Measurements from ENCODE around the gene YWHAE.
"Not testable (repeated sequence)": the region's sequence is repeated elsewhere in the genome, so short reads cannot be mapped to it uniquely, and the experiment has no call there.

Gene YWHAE

GRCh38 chr17:1362065-1362848 is 37.8 kb downstream of the YWHAE start:
- Histone ChIP-seq H3K27ac (ENCODE audit: insufficient read depth, low read length, poor library complexity, severe bottlenecking) (peak overlapping the region; percentile 55), H3K4me3 (ENCODE audit: insufficient read depth, low read depth, low read length, poor library complexity, severe bottlenecking) (no peak overlapping the region), H3K27me3 (replicated peaks; ENCODE audit: control insufficient read depth, insufficient read depth, low read length, poor library complexity, severe bottlenecking) (no peaks in the 10 kb centered on the region), H3K9me3 (ENCODE audit: control insufficient read depth, low read length) (no peaks in the 10 kb centered on the region), H3K36me3 (ENCODE audit: control insufficient read depth, insufficient read depth, low read length) (peaks cover 20% of the 10 kb centered on the region), H3K4me1 (ENCODE audit: control insufficient read depth, insufficient read depth, low read length, poor library complexity, severe bottlenecking) (peaks cover 27% of the 10 kb centered on the region)
- DNase-seq: no peak

GRCh38 chr17:1360975-1361374 is 39.0 kb downstream of the YWHAE start:
- H3K36me3 ChIP-seq (ENCODE audit: control insufficient read depth, insufficient read depth, low read length): peaks cover 24% of the 10 kb centered on the region
- no peak overlapping the region for H3K4me3 ChIP-seq (ENCODE audit: insufficient read depth, low read depth, low read length, poor library complexity, severe bottlenecking)
- peaks cover 27% of the 10 kb centered on the region for H3K4me1 ChIP-seq (ENCODE audit: control insufficient read depth, insufficient read depth, low read length, poor library complexity, severe bottlenecking)
- H3K27ac ChIP-seq (ENCODE audit: insufficient read depth, low read length, poor library complexity, severe bottlenecking): peak overlapping the region; percentile 52
- no peaks in the 10 kb centered on the region for H3K27me3 ChIP-seq (replicated peaks; ENCODE audit: control insufficient read depth, insufficient read depth, low read length, poor library complexity, severe bottlenecking)
- peak in 2 of 3 donors; percentile 20 to 22 for DNase-seq
- no peaks in the 10 kb centered on the region for H3K9me3 ChIP-seq (ENCODE audit: control insufficient read depth, low read length)

- Histone ChIP-seq H3K4me1 (ENCODE audit: control insufficient read depth, insufficient read depth, low read length, poor library complexity, severe bottlenecking) (peaks cover 24% of the 10 kb centered on the region), H3K27ac (ENCODE audit: insufficient read depth, low read length, poor library complexity, severe bottlenecking) (peak overlapping the region; percentile 52), H3K36me3 (ENCODE audit: control insufficient read depth, insufficient read depth, low read length) (peaks cover 29% of the 10 kb centered on the region)
- not testable (repeated sequence) for H3K27me3 ChIP-seq (replicated peaks; ENCODE audit: control insufficient read depth, insufficient read depth, low read length, poor library complexity, severe bottlenecking); H3K4me3 ChIP-seq (ENCODE audit: insufficient read depth, low read depth, low read length, poor library complexity, severe bottlenecking); H3K9me3 ChIP-seq (ENCODE audit: control insufficient read depth, low read length)
- DNase-seq: peak in 1 of 3 donors; percentile 12
Observed at GRCh38 chr17:1360315-1360714, 39.7 kb downstream of the YWHAE start.

- Histone ChIP-seq H3K4me3 (ENCODE audit: insufficient read depth, low read depth, low read length, poor library complexity, severe bottlenecking) (no peak overlapping the region), H3K36me3 (ENCODE audit: control insufficient read depth, insufficient read depth, low read length) (peaks cover 54% of the 10 kb centered on the region), H3K4me1 (ENCODE audit: control insufficient read depth, insufficient read depth, low read length, poor library complexity, severe bottlenecking) (no peaks in the 10 kb centered on the region), H3K27me3 (replicated peaks; ENCODE audit: control insufficient read depth, insufficient read depth, low read length, poor library complexity, severe bottlenecking) (no peaks in the 10 kb centered on the region), H3K27ac (ENCODE audit: insufficient read depth, low read length, poor library complexity, severe bottlenecking) (no peak overlapping the region), H3K9me3 (ENCODE audit: control insufficient read depth, low read length) (no peaks in the 10 kb centered on the region)
- no peak for DNase-seq
Observed at GRCh38 chr17:1354030-1354429, 46.0 kb downstream of the YWHAE start.

GRCh38 chr17:1352530-1352929 is 47.5 kb downstream of the YWHAE start:
- H3K4me3 ChIP-seq (ENCODE audit: insufficient read depth, low read depth, low read length, poor library complexity, severe bottlenecking); H3K9me3 ChIP-seq (ENCODE audit: control insufficient read depth, low read length); H3K4me1 ChIP-seq (ENCODE audit: control insufficient read depth, insufficient read depth, low read length, poor library complexity, severe bottlenecking); H3K27ac ChIP-seq (ENCODE audit: insufficient read depth, low read length, poor library complexity, severe bottlenecking); H3K27me3 ChIP-seq (replicated peaks; ENCODE audit: control insufficient read depth, insufficient read depth, low read length, poor library complexity, severe bottlenecking); DNase-seq: not testable (repeated sequence)
- peaks cover 53% of the 10 kb centered on the region for H3K36me3 ChIP-seq (ENCODE audit: control insufficient read depth, insufficient read depth, low read length)

GRCh38 chr17:1351971-1352370 is 48.1 kb downstream of the YWHAE start:
- H3K36me3 ChIP-seq (ENCODE audit: control insufficient read depth, insufficient read depth, low read length): peaks cover 57% of the 10 kb centered on the region
- no peaks in the 10 kb centered on the region for H3K4me1 ChIP-seq (ENCODE audit: control insufficient read depth, insufficient read depth, low read length, poor library complexity, severe bottlenecking)
- no peaks in the 10 kb centered on the region for H3K9me3 ChIP-seq (ENCODE audit: control insufficient read depth, low read length)
- no peak overlapping the region for H3K27ac ChIP-seq (ENCODE audit: insufficient read depth, low read length, poor library complexity, severe bottlenecking)
- H3K27me3 ChIP-seq (replicated peaks; ENCODE audit: control insufficient read depth, insufficient read depth, low read length, poor library complexity, severe bottlenecking): no peaks in the 10 kb centered on the region
- no peak for DNase-seq
- no peak overlapping the region for H3K4me3 ChIP-seq (ENCODE audit: insufficient read depth, low read depth, low read length, poor library complexity, severe bottlenecking)

- DNase-seq: no peak
- H3K27ac ChIP-seq (ENCODE audit: insufficient read depth, low read length, poor library complexity, severe bottlenecking): no peak overlapping the region
- no peaks in the 10 kb centered on the region for H3K9me3 ChIP-seq (ENCODE audit: control insufficient read depth, low read length)
- no peak overlapping the region for H3K4me3 ChIP-seq (ENCODE audit: insufficient read depth, low read depth, low read length, poor library complexity, severe bottlenecking)
- no peaks in the 10 kb centered on the region for H3K27me3 ChIP-seq (replicated peaks; ENCODE audit: control insufficient read depth, insufficient read depth, low read length, poor library complexity, severe bottlenecking)
- H3K4me1 ChIP-seq (ENCODE audit: control insufficient read depth, insufficient read depth, low read length, poor library complexity, severe bottlenecking): no peaks in the 10 kb centered on the region
- peaks cover 53% of the 10 kb centered on the region for H3K36me3 ChIP-seq (ENCODE audit: control insufficient read depth, insufficient read depth, low read length)
Observed at GRCh38 chr17:1351275-1351674, 48.7 kb downstream of the YWHAE start.

- no peaks in the 10 kb centered on the region for H3K27me3 ChIP-seq (replicated peaks; ENCODE audit: control insufficient read depth, insufficient read depth, low read length, poor library complexity, severe bottlenecking)
- H3K4me3 ChIP-seq (ENCODE audit: insufficient read depth, low read depth, low read length, poor library complexity, severe bottlenecking): no peak overlapping the region
- H3K27ac ChIP-seq (ENCODE audit: insufficient read depth, low read length, poor library complexity, severe bottlenecking): peak overlapping the region; percentile 29
- no peaks in the 10 kb centered on the region for H3K9me3 ChIP-seq (ENCODE audit: control insufficient read depth, low read length)
- H3K36me3 ChIP-seq (ENCODE audit: control insufficient read depth, insufficient read depth, low read length): peaks cover 59% of the 10 kb centered on the region
- DNase-seq: no peak
- no peaks in the 10 kb centered on the region for H3K4me1 ChIP-seq (ENCODE audit: control insufficient read depth, insufficient read depth, low read length, poor library complexity, severe bottlenecking)
Observed at GRCh38 chr17:1347589-1348323, 52.3 kb downstream of the YWHAE start.

- DNase-seq: no peak
- no peak overlapping the region for H3K27ac ChIP-seq (ENCODE audit: insufficient read depth, low read length, poor library complexity, severe bottlenecking)
- H3K4me1 ChIP-seq (ENCODE audit: control insufficient read depth, insufficient read depth, low read length, poor library complexity, severe bottlenecking): no peaks in the 10 kb centered on the region
- no peaks in the 10 kb centered on the region for H3K27me3 ChIP-seq (replicated peaks; ENCODE audit: control insufficient read depth, insufficient read depth, low read length, poor library complexity, severe bottlenecking)
- no peaks in the 10 kb centered on the region for H3K9me3 ChIP-seq (ENCODE audit: control insufficient read depth, low read length)
- H3K36me3 ChIP-seq (ENCODE audit: control insufficient read depth, insufficient read depth, low read length): peaks cover 41% of the 10 kb centered on the region
- no peak overlapping the region for H3K4me3 ChIP-seq (ENCODE audit: insufficient read depth, low read depth, low read length, poor library complexity, severe bottlenecking)
Observed at GRCh38 chr17:1344521-1344920, 55.5 kb downstream of the YWHAE start.

GRCh38 chr17:1343554-1343953 is 56.5 kb downstream of the YWHAE start:
- peaks cover 41% of the 10 kb centered on the region for H3K36me3 ChIP-seq (ENCODE audit: control insufficient read depth, insufficient read depth, low read length)

More at GRCh38 chr17:1343554-1343953, 56.5 kb downstream of the YWHAE start:
- no peak for DNase-seq
- no peak overlapping the region for H3K4me3 ChIP-seq (ENCODE audit: insufficient read depth, low read depth, low read length, poor library complexity, severe bottlenecking)
- no peak overlapping the region for H3K27ac ChIP-seq (ENCODE audit: insufficient read depth, low read length, poor library complexity, severe bottlenecking)
- no peaks in the 10 kb centered on the region for H3K27me3 ChIP-seq (replicated peaks; ENCODE audit: control insufficient read depth, insufficient read depth, low read length, poor library complexity, severe bottlenecking)
- H3K9me3 ChIP-seq (ENCODE audit: control insufficient read depth, low read length): no peaks in the 10 kb centered on the region
- H3K4me1 ChIP-seq (ENCODE audit: control insufficient read depth, insufficient read depth, low read length, poor library complexity, severe bottlenecking): no peaks in the 10 kb centered on the region

Data from effector memory CD4-positive, alpha-beta T cell (primary cell).